Vagina (tissue), 2 donors: ENCODE data around the gene WDR72.

ENCODE experiments used
- POLR2AphosphoS5 ChIP-seq, 2 donors: sonication (generic); formaldehyde crosslinking; IDR thresholded peaks; one replicate each; pipeline ENCODE4 v1.9.0; 2017; ENCODE audit warnings: antibody characterized with exemption in 2 of 2, mild to moderate bottlenecking in 2 of 2, low read depth in 1 of 2; ENCODE audit not compliant: insufficient read depth in 1 of 2
- TF ChIP-seq, protein P1 (sequence below), 3 experiments: fragments of 450-650 bp in 2 of 3; fragments of 200-600 bp in 1 of 3; sonication (generic) in 1 of 3; IDR thresholded peaks; one replicate each; pipeline ENCODE4 v1.5.1; 2017 to 2019; ENCODE audit warnings: antibody characterized with exemption in 3 of 3, mild to moderate bottlenecking in 2 of 3, moderate library complexity in 2 of 3

- TF ChIP-seq, protein P1, sequence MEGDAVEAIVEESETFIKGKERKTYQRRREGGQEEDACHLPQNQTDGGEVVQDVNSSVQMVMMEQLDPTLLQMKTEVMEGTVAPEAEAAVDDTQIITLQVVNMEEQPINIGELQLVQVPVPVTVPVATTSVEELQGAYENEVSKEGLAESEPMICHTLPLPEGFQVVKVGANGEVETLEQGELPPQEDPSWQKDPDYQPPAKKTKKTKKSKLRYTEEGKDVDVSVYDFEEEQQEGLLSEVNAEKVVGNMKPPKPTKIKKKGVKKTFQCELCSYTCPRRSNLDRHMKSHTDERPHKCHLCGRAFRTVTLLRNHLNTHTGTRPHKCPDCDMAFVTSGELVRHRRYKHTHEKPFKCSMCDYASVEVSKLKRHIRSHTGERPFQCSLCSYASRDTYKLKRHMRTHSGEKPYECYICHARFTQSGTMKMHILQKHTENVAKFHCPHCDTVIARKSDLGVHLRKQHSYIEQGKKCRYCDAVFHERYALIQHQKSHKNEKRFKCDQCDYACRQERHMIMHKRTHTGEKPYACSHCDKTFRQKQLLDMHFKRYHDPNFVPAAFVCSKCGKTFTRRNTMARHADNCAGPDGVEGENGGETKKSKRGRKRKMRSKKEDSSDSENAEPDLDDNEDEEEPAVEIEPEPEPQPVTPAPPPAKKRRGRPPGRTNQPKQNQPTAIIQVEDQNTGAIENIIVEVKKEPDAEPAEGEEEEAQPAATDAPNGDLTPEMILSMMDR (IDR thresholded peaks at IDR 0.05), result no peak
- no peak for TF ChIP-seq POLR2AphosphoS5 (IDR thresholded peaks at IDR 0.05; ENCODE audit: insufficient read depth in 1 of 2, low read depth in 1 of 2)
These were observed 1.1 kb downstream of the WDR72 start for GRCh38 chr15:53758412-53758811.
